ENCODE measurements around the gene LMCD1.

The LMCD1 gene

GRCh38 chr3:8595695-8596115 lies 94.1 kb downstream of the LMCD1 start:
- no peak for DNase-seq

GRCh38 chr3:8596321-8597218 lies 94.9 kb downstream of the LMCD1 start:
- DNase-seq, result no peak

- no peak for DNase-seq
Observed at GRCh38 chr3:8597219-8597853, 95.7 kb downstream of the LMCD1 start.

- no peak for DNase-seq
Observed at GRCh38 chr3:8599146-8599545, 97.5 kb downstream of the LMCD1 start.

- no peak for DNase-seq
Observed at GRCh38 chr3:8600457-8600856, 98.8 kb downstream of the LMCD1 start.

GRCh38 chr3:8603115-8603710 lies 101.6 kb downstream of the LMCD1 start:
- DNase-seq, result no peak

GRCh38 chr3:8604006-8604405 lies 102.4 kb downstream of the LMCD1 start:
- DNase-seq, result no peak

GRCh38 chr3:8604988-8605387 lies 103.4 kb downstream of the LMCD1 start:
- no peak for DNase-seq

- no peak for DNase-seq
Observed at GRCh38 chr3:8606701-8607231, 105.1 kb downstream of the LMCD1 start.

GRCh38 chr3:8607234-8608040 lies 105.8 kb downstream of the LMCD1 start:
- no peak for DNase-seq

GRCh38 chr3:8608041-8608790 lies 106.6 kb downstream of the LMCD1 start:
- no peak for DNase-seq

- DNase-seq, result no peak
Observed at GRCh38 chr3:8608791-8609467, 107.3 kb downstream of the LMCD1 start.

GRCh38 chr3:8610951-8611350 lies 109.3 kb downstream of the LMCD1 start:
- DNase-seq, result no peak

- no peak for DNase-seq
Observed at GRCh38 chr3:8617921-8618320, 116.3 kb downstream of the LMCD1 start.

GRCh38 chr3:8618950-8619349 lies 117.3 kb downstream of the LMCD1 start:
- DNase-seq, result no peak

- DNase-seq, result no peak
Observed at GRCh38 chr3:8619548-8619947, 117.9 kb downstream of the LMCD1 start.

GRCh38 chr3:8621141-8621540 lies 119.5 kb downstream of the LMCD1 start:
- DNase-seq, result no peak

GRCh38 chr3:8621872-8622271 lies 120.2 kb downstream of the LMCD1 start:
- DNase-seq, result no peak

GRCh38 chr3:8622873-8623691 lies 121.5 kb downstream of the LMCD1 start:
- no peak for DNase-seq

GRCh38 chr3:8623741-8624140 lies 122.1 kb downstream of the LMCD1 start:
- DNase-seq, result no peak

Measured in cortex of kidney (tissue), 1 donor.